Heart right ventricle (tissue), 16 donors: Measurements from ENCODE around the gene DSN1. TPM values are rescaled to one million over a fixed set of nuclear protein-coding genes. Genes with fewer than 3 reads are reported as not detected.
A peak's percentile ranks its signal among the peaks of the same experiment; 100 is the strongest.

Experiments
- ATAC-seq, 8 donors: fragments of 200-7000 bp; cut with Tn5 transposase; one replicate each; pipeline ENCODE4 v1.9.1; 2020; ENCODE audit warnings: mild to moderate bottlenecking in 8 of 8, moderate library complexity in 8 of 8, moderate number of reproducible peaks in 1 of 8
- DNase-seq, 2 donors: peaks; one replicate each; pipeline ENCODE4 v3.0.0-alpha.2; 2020
- H3K27ac ChIP-seq, 10 donors: fragments of 200-600 bp; sonication (generic) in 2 of 10; one replicate each; pipeline versions ENCODE4 v1.5.0 to v1.8.0; 2020 to 2022; ENCODE audit warnings: mild to moderate bottlenecking in 3 of 10
- H3K27me3 ChIP-seq, 7 donors: fragments of 200-600 bp; one replicate each; pipeline ENCODE4 v1.8.0; 2021 to 2022; ENCODE audit warnings: mild to moderate bottlenecking in 2 of 7
- H3K36me3 ChIP-seq, 9 donors: fragments of 200-600 bp; sonication (generic) in 1 of 9; one replicate each; pipeline versions ENCODE4 v1.5.0 to v1.8.0; 2020 to 2022; ENCODE audit warnings: mild to moderate bottlenecking in 2 of 9
- H3K4me1 ChIP-seq, 9 donors: fragments of 200-600 bp; sonication (generic) in 1 of 9; one replicate each; pipeline versions ENCODE4 v1.5.0 to v1.8.0; 2020 to 2022; ENCODE audit warnings: mild to moderate bottlenecking in 4 of 9
- H3K4me3 ChIP-seq, 10 donors: fragments of 200-600 bp; sonication (generic) in 2 of 10; one replicate each; pipeline versions ENCODE4 v1.5.0 to v1.8.0; 2020 to 2022; ENCODE audit warnings: mild to moderate bottlenecking in 7 of 10, moderate library complexity in 2 of 10
- H3K9me3 ChIP-seq, 11 donors: fragments of 200-600 bp in 10 of 11; sonication (generic) in 2 of 11; one replicate each; pipeline versions ENCODE4 v1.5.0 to v1.8.0; 2013 to 2022; ENCODE audit warnings: mild to moderate bottlenecking in 2 of 11, control low read depth in 1 of 11, moderate library complexity in 1 of 11
- CTCF ChIP-seq, 9 donors: fragments of 200-600 bp; sonication (generic) in 2 of 9; IDR thresholded peaks; one replicate each; pipeline versions ENCODE4 v1.5.0 to v1.8.0; 2021 to 2022; ENCODE audit warnings: antibody characterized with exemption in 9 of 9, mild to moderate bottlenecking in 5 of 9, moderate library complexity in 1 of 9
- WGBS, 2 donors: extraction: QIAGEN DNeasy Blood & Tissue Kit; methylation state at CpG; one replicate each; pipeline ENCODE4 v1.1.7; 2013; ENCODE audit warnings: inconsistent platforms in 1 of 2; 5-methylcytosine and 5-hydroxymethylcytosine counted together
- intact Hi-C, 10 donors: fragments of 100-400 bp; cut with DNase I; formaldehyde crosslinking; loops; one replicate each; pipeline versions ENCODE4 v1.11.1 to v1.14.2; 2022
- polyA plus RNA-seq, 2 donors: library from polyadenylated mRNA; stranded (reverse); fragments of 200-250 nt; gene quantifications; one replicate each; pipeline ENCODE4 v1.2.3, GENCODE V29; 2013
- total RNA-seq, 10 donors: library from RNA; stranded (reverse); fragmentation: NEBNext Ultra II Directional in 3 of 10; extraction: Animal tissue kit (Norgen Biotek cat#: 25700) in 3 of 10; gene quantifications; one replicate each; pipeline versions ENCODE4 v1.2.1 to v1.2.4, GENCODE V29; 2021 to 2023
- donor health status: Arrhythmogenic right ventricular cardiomyopathy.
- donor health status: ischemic (EF 13 %, LVEDD 7.1; RV severe dilation, severe dysfunction).
- donor health status: healthy with polysubstance abuse.
- donor health status: DM: no; HTN: yes; CAD: no.
- donor health status: DM: no; HTN: no; CAD: no.
- donor health status: ischemic (EF 25% LVEDD 6.9; RV normal size, moderate dysfunction).
- donor health status: ischemic (EF 25% LVEDD 5.7; RV mildly dilated, moderate dysfunction).
- donor health status: healthy.
- donor health status: DM: yes; HTN: yes; CAD: no.
- donor health status: Ischemic cardiomyopathy.
- donor health status: ischemic (EF 35%, LVEDD 5.7; RV mildly dilated, moderate dysfunction).
- donor health status: nonischemic (EF 11% LVEDD 7.7; RV severe dilation, severe dysfunction).
- donor health status: DM: yes; HTN: yes; CAD: no.
- donor health status: PGD.
- donor health status: ischemic (EF 29% LVEDD 5.4; RV normal size, mild dysfunction).
- donor health status: nonischemic (EF 23%, LVEDD 6.1; RV moderate dilation, normal function).

The DSN1 gene
- total and polyA plus RNA-seq, 12 donors, result 3.2 to 6.0 (median 4.9) TPM

- intact Hi-C loops, result loop anchor here in 7 of 10 donors (5.0 to 10.0 kb wide), 7 partner anchors 35 to 198 kb away; partner anchors contain the start of genes RAB5IF (in 1 of the 7) and TGIF2 (in 1 of the 7)
- DNase-seq (no peak), ATAC-seq (no peak)
These were observed 21.0 kb downstream of the DSN1 start for GRCh38 chr20:36752582-36752981.

GRCh38 chr20:36745927-36746659 is 27.5 kb downstream of the DSN1 start, which contains the start of gene NDRG3:
Gene NDRG3, minus strand, starts transcription at chr20:36746090. Its CDS starts 24,355 bp downstream, at chr20:36721735.
- ATAC-seq (peak; percentile 90 to 99 (median 95)), DNase-seq (peak; percentile 93 to 95)
- 3 to 4% methylated on average over 43 to 60 of the region's 63 CpGs for WGBS, 2 donors
- Histone ChIP-seq H3K9me3 (no peaks in the 10 kb centered on the region), H3K27ac (peak within 1 kb of the TSS; percentile 73 to 94 (median 88)), H3K36me3 (peaks cover 0 to 1% (median 0%) of the 10 kb centered on the region in 9 donors), H3K27me3 (no peaks in the 10 kb centered on the region), H3K4me1 (peaks cover 5 to 54% (median 22%) of the 10 kb centered on the region in 9 donors), H3K4me3 (peak within 1 kb of the TSS; percentile 54 to 96 (median 84))
- intact Hi-C loops, result loop anchor here in 2 of 10 donors (5.0 to 10.0 kb wide), 2 partner anchors 134 to 281 kb away; no protein-coding TSS in a partner anchor
- peak in 4 of 9 donors; percentile 3 to 17 (median 9) for TF ChIP-seq CTCF (IDR thresholded peaks at IDR 0.05)

More at GRCh38 chr20:36752582-36752981, 21.0 kb downstream of the DSN1 start:
- Histone ChIP-seq H3K9me3 (no peaks in the 10 kb centered on the region), H3K4me1 (peaks cover 0 to 28% (median 13%) of the 10 kb centered on the region in 9 donors), H3K27me3 (no peaks in the 10 kb centered on the region), H3K36me3 (peaks cover 0 to 54% (median 8%) of the 10 kb centered on the region in 9 donors), H3K27ac (no peak overlapping the region), H3K4me3 (no peak overlapping the region)
- WGBS, 2 donors, result 62 to 71% methylated on average over 5 of the region's 5 CpGs
- TF ChIP-seq CTCF (IDR thresholded peaks at IDR 0.05), result no peak

- Histone ChIP-seq H3K9me3 (no peaks in the 10 kb centered on the region), H3K27ac (peak overlapping the region; percentile 73 to 94 (median 86)), H3K27me3 (no peaks in the 10 kb centered on the region), H3K4me1 (peaks cover 5 to 57% (median 22%) of the 10 kb centered on the region in 9 donors), H3K36me3 (no peaks in the 10 kb centered on the region), H3K4me3 (peak overlapping the region; percentile 54 to 96 (median 84))
- TF ChIP-seq CTCF (IDR thresholded peaks at IDR 0.05), result peak in 2 of 9 donors; percentile 2 to 9
- ATAC-seq (peak; percentile 4 to 45 (median 14)), DNase-seq (peak in 1 of 2 donors; percentile 10)
- intact Hi-C loops, result loop anchor here in 2 of 10 donors (5.0 to 10.0 kb wide), 2 partner anchors 133 to 281 kb away; no protein-coding TSS in a partner anchor
- WGBS, 2 donors, result 1 to 2% methylated on average over 32 to 44 of the region's 44 CpGs
These were observed 28.2 kb downstream of the DSN1 start for GRCh38 chr20:36745234-36745926.

- WGBS, 2 donors, result 5 to 7% methylated on average over 8 of the region's 8 CpGs
- Histone ChIP-seq H3K4me1 (peaks cover 5 to 57% (median 22%) of the 10 kb centered on the region in 9 donors), H3K27me3 (no peaks in the 10 kb centered on the region), H3K36me3 (no peaks in the 10 kb centered on the region), H3K27ac (peak overlapping the region; percentile 73 to 94 (median 86)), H3K9me3 (no peaks in the 10 kb centered on the region), H3K4me3 (peak overlapping the region; percentile 54 to 96 (median 84))
- DNase-seq (peak; percentile 60 to 71), ATAC-seq (peak; percentile 56 to 90 (median 85))
- intact Hi-C loops, result loop anchor here in 2 of 10 donors (5.0 to 10.0 kb wide), 2 partner anchors 132 to 280 kb away; no protein-coding TSS in a partner anchor
- TF ChIP-seq CTCF (IDR thresholded peaks at IDR 0.05), result no peak
These were observed 28.8 kb downstream of the DSN1 start for GRCh38 chr20:36744764-36745191.
